ENCODE measurements around the gene TBC1D19.

Gene TBC1D19

DNA sequence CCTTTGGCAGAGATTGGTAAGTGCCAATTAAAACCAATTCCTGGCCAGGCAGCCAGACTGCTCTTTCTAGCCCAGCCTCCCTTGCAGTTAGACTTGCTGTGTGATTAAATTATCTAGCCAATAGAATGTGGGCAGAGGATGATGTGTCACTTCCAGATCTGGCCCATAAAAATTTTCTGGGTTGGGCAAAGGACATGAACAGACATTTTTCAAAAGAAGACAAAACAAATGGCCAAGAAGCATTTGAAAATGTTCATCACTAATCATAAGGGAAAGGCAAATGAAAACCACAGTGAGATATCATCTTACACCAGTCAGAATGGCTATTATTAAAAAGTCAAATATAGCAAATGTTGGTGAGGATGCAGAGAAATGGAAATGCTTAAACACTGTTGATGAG lies 205.3 kb downstream of the TBC1D19 start:
- Histone ChIP-seq H3K4me3 (ENCODE audit: low read depth, low read length) (no peak overlapping the region), H3K27me3 (no peaks in the 10 kb centered on the region), H3K36me3 (no peaks in the 10 kb centered on the region), H3K4me1 (peaks cover 15% of the 10 kb centered on the region), H3K9me3 (no peaks in the 10 kb centered on the region)
- no peak for DNase-seq
- TF ChIP-seq, protein P1, sequence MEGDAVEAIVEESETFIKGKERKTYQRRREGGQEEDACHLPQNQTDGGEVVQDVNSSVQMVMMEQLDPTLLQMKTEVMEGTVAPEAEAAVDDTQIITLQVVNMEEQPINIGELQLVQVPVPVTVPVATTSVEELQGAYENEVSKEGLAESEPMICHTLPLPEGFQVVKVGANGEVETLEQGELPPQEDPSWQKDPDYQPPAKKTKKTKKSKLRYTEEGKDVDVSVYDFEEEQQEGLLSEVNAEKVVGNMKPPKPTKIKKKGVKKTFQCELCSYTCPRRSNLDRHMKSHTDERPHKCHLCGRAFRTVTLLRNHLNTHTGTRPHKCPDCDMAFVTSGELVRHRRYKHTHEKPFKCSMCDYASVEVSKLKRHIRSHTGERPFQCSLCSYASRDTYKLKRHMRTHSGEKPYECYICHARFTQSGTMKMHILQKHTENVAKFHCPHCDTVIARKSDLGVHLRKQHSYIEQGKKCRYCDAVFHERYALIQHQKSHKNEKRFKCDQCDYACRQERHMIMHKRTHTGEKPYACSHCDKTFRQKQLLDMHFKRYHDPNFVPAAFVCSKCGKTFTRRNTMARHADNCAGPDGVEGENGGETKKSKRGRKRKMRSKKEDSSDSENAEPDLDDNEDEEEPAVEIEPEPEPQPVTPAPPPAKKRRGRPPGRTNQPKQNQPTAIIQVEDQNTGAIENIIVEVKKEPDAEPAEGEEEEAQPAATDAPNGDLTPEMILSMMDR (IDR thresholded peaks at IDR 0.05; ENCODE audit: low read depth, low read length), result no peak

DNA sequence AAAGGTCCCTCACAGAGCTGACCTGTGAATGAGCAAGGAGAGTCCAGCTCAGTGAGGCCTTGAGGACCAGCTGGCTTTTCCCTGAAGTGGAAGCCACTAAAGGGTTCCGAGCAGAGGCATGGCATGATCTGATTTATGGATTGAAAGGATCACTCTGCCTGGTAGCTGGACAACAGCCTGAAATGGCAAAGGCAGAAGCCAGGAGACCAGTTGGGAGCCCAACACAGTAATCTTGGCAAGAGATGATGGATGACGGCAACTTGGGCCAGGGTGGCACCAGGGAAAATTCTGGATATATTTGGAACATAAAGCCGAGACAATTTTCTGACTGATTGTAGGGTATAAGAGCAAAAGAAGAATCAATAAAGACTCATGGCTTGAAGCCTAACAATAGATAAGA lies 207.5 kb downstream of the TBC1D19 start:
- TF ChIP-seq, protein P1 (IDR thresholded peaks at IDR 0.05; ENCODE audit: low read depth, low read length), result no peak
- DNase-seq, result no peak
- Histone ChIP-seq H3K4me1 (peaks cover 15% of the 10 kb centered on the region), H3K27me3 (no peaks in the 10 kb centered on the region), H3K4me3 (ENCODE audit: low read depth, low read length) (no peak overlapping the region), H3K9me3 (no peaks in the 10 kb centered on the region), H3K36me3 (no peaks in the 10 kb centered on the region)

DNA sequence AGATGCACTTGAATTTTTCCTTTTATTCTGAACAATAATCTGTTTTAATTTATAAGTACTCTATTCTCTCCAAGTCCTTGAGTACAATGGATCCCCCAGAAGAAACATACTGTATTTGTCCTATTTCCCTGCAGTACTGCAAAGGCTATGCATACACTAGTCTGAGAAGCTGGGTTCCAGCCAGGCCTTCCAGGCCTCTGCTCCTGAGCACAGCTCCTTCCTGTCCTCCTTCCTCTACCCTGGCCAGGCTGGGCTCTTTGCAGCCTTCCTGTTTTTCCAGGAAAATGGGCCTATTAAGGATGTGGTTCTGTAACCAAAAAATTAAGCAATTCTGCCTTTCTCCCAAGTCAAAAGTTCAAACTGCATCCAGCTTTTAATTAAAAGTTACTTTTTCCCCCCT lies 208.8 kb downstream of the TBC1D19 start:
- no peak overlapping the region for H3K4me3 ChIP-seq (ENCODE audit: low read depth, low read length)
- no peaks in the 10 kb centered on the region for H3K36me3 ChIP-seq
- TF ChIP-seq, protein P1 (IDR thresholded peaks at IDR 0.05; ENCODE audit: low read depth, low read length), result no peak
- no peaks in the 10 kb centered on the region for H3K27me3 ChIP-seq
- H3K9me3 ChIP-seq, result no peaks in the 10 kb centered on the region
- H3K4me1 ChIP-seq, result peaks cover 10% of the 10 kb centered on the region
- DNase-seq, result no peak

GRCh38 chr4:26793735-26794134 lies 209.9 kb downstream of the TBC1D19 start:
- Histone ChIP-seq H3K4me3 (ENCODE audit: low read depth, low read length) (no peak overlapping the region), H3K36me3 (no peaks in the 10 kb centered on the region), H3K4me1 (no peaks in the 10 kb centered on the region; the same call in 1 of the 2 replicates), H3K9me3 (no peaks in the 10 kb centered on the region), H3K27me3 (no peaks in the 10 kb centered on the region)
- TF ChIP-seq, protein P1 (IDR thresholded peaks at IDR 0.05; ENCODE audit: low read depth, low read length), result no peak
- DNase-seq, result no peak

GRCh38 chr4:26796081-26796480 lies 212.2 kb downstream of the TBC1D19 start:
- H3K36me3 ChIP-seq, result no peaks in the 10 kb centered on the region
- no peak overlapping the region for H3K4me3 ChIP-seq (ENCODE audit: low read depth, low read length)
- H3K27me3 ChIP-seq, result no peaks in the 10 kb centered on the region
- H3K9me3 ChIP-seq, result no peaks in the 10 kb centered on the region
- TF ChIP-seq, protein P1 (IDR thresholded peaks at IDR 0.05; ENCODE audit: low read depth, low read length), result no peak
- no peaks in the 10 kb centered on the region for H3K4me1 ChIP-seq
- DNase-seq, result no peak

GRCh38 chr4:26802790-26803189 lies 218.9 kb downstream of the TBC1D19 start:
- H3K27me3 ChIP-seq, result no peaks in the 10 kb centered on the region
- no peaks in the 10 kb centered on the region for H3K9me3 ChIP-seq
- TF ChIP-seq, protein P1 (IDR thresholded peaks at IDR 0.05; ENCODE audit: low read depth, low read length), result no peak
- no peak overlapping the region for H3K4me3 ChIP-seq (ENCODE audit: low read depth, low read length)
- peaks cover 12% of the 10 kb centered on the region for H3K4me1 ChIP-seq
- H3K36me3 ChIP-seq, result no peaks in the 10 kb centered on the region
- no peak for DNase-seq
